Measurements from ENCODE around the gene COL18A1.

- TF ChIP-seq CTCF (IDR thresholded peaks at IDR 0.05; ENCODE audit: borderline replicate concordance, extremely low read depth, low read length, poor library complexity, severe bottlenecking), result no peak
- no peak for TF ChIP-seq EZH2 (IDR thresholded peaks at IDR 0.05; ENCODE audit: borderline replicate concordance, low read depth, low read length, severe bottlenecking)
These were observed 138.4 kb downstream of the COL18A1 start for GRCh38 chr21:45543371-45543709.
